IPS DF 6.9 (cell line): ENCODE results near the gene TMPRSS5.

ENCODE experiments used
- DNase-seq: peaks from one replicate; pipeline ENCODE4 v3.0.0-alpha.2; 2013; ENCODE audit warnings: low read depth, low spot score
- H3K27ac ChIP-seq: one replicate; pipeline ENCODE4 v1.5.1; 2013; ENCODE audit warnings: low read length, control low read depth
- H3K27me3 ChIP-seq: 2 replicates; pipeline ENCODE4 v1.6.1; 2013; ENCODE audit warnings: mild to moderate bottlenecking, low read length; ENCODE audit not compliant: control insufficient read depth, insufficient read depth
- H3K36me3 ChIP-seq: 2 replicates; pipeline ENCODE4 v1.6.1; 2013; ENCODE audit warnings: low read length; ENCODE audit not compliant: control insufficient read depth, insufficient read depth
- H3K4me1 ChIP-seq: 2 replicates; pipeline ENCODE4 v1.6.1; 2013; ENCODE audit warnings: low read length; ENCODE audit not compliant: control insufficient read depth, insufficient read depth
- H3K4me3 ChIP-seq: 2 replicates; pipeline ENCODE4 v1.5.1; 2013; ENCODE audit warnings: mild to moderate bottlenecking, low read length
- H3K9me3 ChIP-seq: 2 replicates; pipeline ENCODE4 v1.6.1; 2013; ENCODE audit warnings: low read length, inconsistent platforms; ENCODE audit not compliant: control insufficient read depth, insufficient read depth
- WGBS: extraction: QIAGEN DNeasy Blood & Tissue Kit; methylation state at CpG from one replicate; pipeline ENCODE4 v1.1.7; 2013; ENCODE audit warnings: mixed read lengths, missing lambda C conversion rate; ENCODE audit not compliant: insufficient read length, insufficient coverage; 5-methylcytosine and 5-hydroxymethylcytosine counted together

The TMPRSS5 gene

GRCh38 chr11:113647856-113648255 is 58.3 kb downstream of the TMPRSS5 start:
- H3K27ac ChIP-seq, result no peak overlapping the region
- no CpG with 5 or more reads among the region's 4 CpGs for WGBS
- H3K27me3 ChIP-seq, result no peaks in the 10 kb centered on the region
- no peaks in the 10 kb centered on the region for H3K9me3 ChIP-seq
- no peak for DNase-seq
- peaks cover 2% of the 10 kb centered on the region for H3K4me1 ChIP-seq
- no peaks in the 10 kb centered on the region for H3K36me3 ChIP-seq
- no peak overlapping the region for H3K4me3 ChIP-seq

DNA sequence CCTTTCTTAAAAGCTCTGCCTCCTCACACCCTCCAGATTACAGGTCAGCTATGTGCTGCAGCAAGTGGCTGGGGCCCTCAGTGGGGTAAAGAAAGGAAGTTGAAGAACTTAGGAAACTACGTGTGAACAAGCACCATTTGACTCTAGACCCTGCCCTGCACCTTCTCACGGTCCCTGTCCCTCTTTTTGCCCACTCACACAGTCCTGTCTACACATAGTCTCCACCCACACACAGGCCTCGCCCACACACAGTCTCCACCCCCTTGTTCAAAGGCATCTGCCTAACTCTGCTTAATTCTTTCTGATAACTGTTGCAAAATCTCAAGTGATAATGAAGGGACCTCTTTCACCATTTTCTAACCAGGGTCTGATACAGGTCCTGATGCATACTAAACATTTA is 59.0 kb downstream of the TMPRSS5 start:
- Histone ChIP-seq H3K27me3 (no peaks in the 10 kb centered on the region), H3K4me1 (peaks cover 2% of the 10 kb centered on the region), H3K36me3 (no peaks in the 10 kb centered on the region), H3K9me3 (no peaks in the 10 kb centered on the region), H3K4me3 (no peak overlapping the region), H3K27ac (no peak overlapping the region)
- WGBS, result no CpG with 5 or more reads among the region's 3 CpGs
- DNase-seq, result no peak

DNA sequence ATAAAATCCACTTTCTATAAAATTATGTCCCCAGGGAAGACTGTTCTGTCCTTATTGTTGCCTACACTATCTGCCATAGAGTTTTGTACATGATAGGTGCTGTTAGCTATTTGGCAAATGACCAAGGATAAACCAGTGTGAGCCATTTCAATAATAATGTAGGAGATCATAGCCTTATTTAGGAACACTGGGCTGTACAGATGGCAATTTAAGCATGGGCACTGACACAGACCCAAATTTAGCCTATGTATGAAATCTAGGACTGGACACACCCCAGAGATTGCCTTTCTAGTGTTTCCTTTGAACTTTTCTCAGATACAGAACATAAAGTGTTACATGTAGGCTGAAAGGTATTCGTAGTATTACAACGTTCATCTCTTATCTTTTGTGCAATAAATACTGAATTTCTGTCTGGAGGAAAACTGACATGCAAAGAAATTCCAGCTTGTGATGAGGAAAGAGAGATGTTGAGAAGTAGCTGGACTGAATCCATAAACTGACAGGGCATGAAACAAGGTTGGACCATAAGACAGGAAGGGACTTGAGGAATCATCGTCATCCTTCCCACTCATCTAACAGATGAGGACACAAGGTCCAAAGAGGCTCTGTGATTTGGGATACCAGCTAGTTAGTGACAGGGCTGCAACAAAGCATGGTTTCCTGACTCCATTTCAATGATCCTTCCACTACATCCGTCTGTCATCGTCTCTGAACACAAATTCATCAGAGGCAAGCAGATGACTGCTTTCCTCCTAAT is 60.3 kb downstream of the TMPRSS5 start:
- no peaks in the 10 kb centered on the region for H3K36me3 ChIP-seq

DNA sequence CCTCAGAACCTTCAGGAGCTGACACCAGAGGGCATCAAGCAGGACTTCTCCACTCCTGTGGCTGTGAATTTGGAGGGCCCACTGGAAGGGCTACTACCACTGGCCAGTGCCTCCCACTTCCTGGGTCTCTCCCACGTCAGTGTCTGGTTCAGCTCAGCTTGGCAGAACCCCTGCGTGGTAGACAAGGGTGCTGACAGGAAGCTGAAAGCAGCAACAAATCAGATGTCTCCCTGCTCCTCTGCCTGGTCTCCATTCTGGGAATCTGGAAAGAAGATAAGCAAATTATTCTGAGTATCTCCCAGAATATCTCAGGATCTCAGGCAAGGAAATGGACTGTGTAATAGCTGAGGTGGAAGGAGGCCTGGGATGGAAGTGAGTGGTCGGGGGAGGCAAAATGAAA is 61.5 kb downstream of the TMPRSS5 start:
- Histone ChIP-seq H3K36me3 (no peaks in the 10 kb centered on the region), H3K4me1 (peaks cover 2% of the 10 kb centered on the region), H3K9me3 (no peaks in the 10 kb centered on the region), H3K4me3 (no peak overlapping the region), H3K27me3 (no peaks in the 10 kb centered on the region), H3K27ac (no peak overlapping the region)
- no CpG with 5 or more reads among the region's 3 CpGs for WGBS
- no peak for DNase-seq

More for the DNA sequence above, 60.3 kb downstream of the TMPRSS5 start:
- Histone ChIP-seq H3K9me3 (no peaks in the 10 kb centered on the region), H3K27ac (no peak overlapping the region), H3K4me1 (peaks cover 2% of the 10 kb centered on the region), H3K4me3 (no peak overlapping the region), H3K27me3 (no peaks in the 10 kb centered on the region)
- no CpG with 5 or more reads among the region's 5 CpGs for WGBS
- no peak for DNase-seq

- Histone ChIP-seq H3K27ac (no peak overlapping the region), H3K4me3 (no peak overlapping the region), H3K4me1 (peaks cover 2% of the 10 kb centered on the region), H3K36me3 (no peaks in the 10 kb centered on the region), H3K27me3 (no peaks in the 10 kb centered on the region), H3K9me3 (no peaks in the 10 kb centered on the region)
- DNase-seq, result no peak
- no CpG with 5 or more reads among the region's 5 CpGs for WGBS
Measured at GRCh38 chr11:113643701-113644100, 62.4 kb downstream of the TMPRSS5 start.

DNA sequence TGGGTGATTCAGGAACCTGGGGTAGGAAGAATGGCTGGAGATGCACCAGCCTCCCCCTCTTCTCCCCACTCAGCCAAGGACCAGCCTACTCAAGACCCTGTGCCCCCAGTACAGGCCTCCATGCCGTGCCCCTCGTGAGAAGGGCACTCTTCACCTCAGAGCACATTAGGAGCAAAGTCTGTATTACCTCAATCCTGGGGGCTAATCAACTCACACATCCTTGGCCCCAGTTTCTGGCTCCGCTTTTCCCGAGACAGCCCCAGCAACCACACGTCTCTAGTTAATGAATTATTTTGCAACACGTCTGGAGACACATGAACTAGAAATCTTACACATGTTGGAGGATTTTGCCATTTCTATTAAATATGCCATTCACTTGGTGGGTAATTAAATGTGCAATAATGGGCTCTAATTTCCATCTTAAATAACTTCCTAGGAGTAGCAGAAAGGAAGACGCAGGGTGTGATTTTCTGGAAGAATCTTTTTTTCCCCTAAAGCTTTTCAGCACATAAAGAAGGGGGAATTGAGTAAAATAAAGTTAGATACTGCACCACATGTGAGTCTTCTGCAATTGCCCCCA is 63.0 kb downstream of the TMPRSS5 start:
- H3K27me3 ChIP-seq, result no peaks in the 10 kb centered on the region
- no peaks in the 10 kb centered on the region for H3K9me3 ChIP-seq
- no peak overlapping the region for H3K4me3 ChIP-seq
- H3K27ac ChIP-seq, result no peak overlapping the region
- H3K4me1 ChIP-seq, result peaks cover 2% of the 10 kb centered on the region
- no peak for DNase-seq
- no CpG with 5 or more reads among the region's 7 CpGs for WGBS
- H3K36me3 ChIP-seq, result no peaks in the 10 kb centered on the region

- no peak for DNase-seq
- no peaks in the 10 kb centered on the region for H3K27me3 ChIP-seq
- no CpG with 5 or more reads among the region's 1 CpG for WGBS
Measured at GRCh38 chr11:113642090-113642489, 64.0 kb downstream of the TMPRSS5 start.

GRCh38 chr11:113638376-113638775 is 67.7 kb downstream of the TMPRSS5 start:
- Histone ChIP-seq H3K4me3 (no peak overlapping the region), H3K27ac (no peak overlapping the region), H3K9me3 (no peaks in the 10 kb centered on the region), H3K4me1 (no peaks in the 10 kb centered on the region), H3K36me3 (no peaks in the 10 kb centered on the region), H3K27me3 (no peaks in the 10 kb centered on the region)
- DNase-seq, result no peak
- WGBS, result no CpG with 5 or more reads among the region's 9 CpGs

More at GRCh38 chr11:113642090-113642489, 64.0 kb downstream of the TMPRSS5 start:
- no peak overlapping the region for H3K27ac ChIP-seq
- no peaks in the 10 kb centered on the region for H3K9me3 ChIP-seq
- no peaks in the 10 kb centered on the region for H3K36me3 ChIP-seq
- peaks cover 2% of the 10 kb centered on the region for H3K4me1 ChIP-seq
- H3K4me3 ChIP-seq, result no peak overlapping the region

DNA sequence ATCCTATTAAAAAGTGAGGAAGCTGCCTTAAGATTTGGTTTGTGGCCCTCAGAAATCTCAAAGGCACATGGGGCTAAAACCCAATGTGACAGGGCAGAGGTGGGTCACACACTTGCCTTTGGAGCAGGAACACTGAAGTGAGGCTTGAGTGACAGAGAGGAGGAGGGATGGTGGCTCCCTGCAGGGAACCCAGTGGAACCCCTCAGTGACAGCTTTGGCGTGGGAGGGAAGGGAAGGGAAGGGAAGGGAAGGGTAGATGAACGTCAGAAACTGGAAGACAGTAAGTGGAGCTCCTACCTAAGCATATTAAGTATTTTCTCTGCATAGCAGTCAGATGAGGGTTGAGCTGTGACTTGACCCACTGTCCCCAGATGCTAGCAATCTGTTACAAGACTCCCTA is 68.5 kb downstream of the TMPRSS5 start:
- Histone ChIP-seq H3K27ac (no peak overlapping the region), H3K27me3 (no peaks in the 10 kb centered on the region), H3K4me3 (no peak overlapping the region), H3K9me3 (no peaks in the 10 kb centered on the region), H3K4me1 (no peaks in the 10 kb centered on the region), H3K36me3 (no peaks in the 10 kb centered on the region)
- no peak for DNase-seq
- no CpG with 5 or more reads among the region's 2 CpGs for WGBS
